ENCODE results near the gene PHLDB1. TPM values are rescaled to one million over a fixed set of nuclear protein-coding genes. Genes with fewer than 3 reads are reported as not detected.

PHLDB1 gene
- total RNA-seq, 1 experiment from 2014 or later = 48.7 TPM

GRCh38 chr11:118662401-118663271 lies 55.2 kb downstream of the PHLDB1 start:
- Histone ChIP-seq H3K4me1 (ENCODE audit: insufficient read depth, low read length, poor library complexity, severe bottlenecking) (no peaks in the 10 kb centered on the region), H3K4me3 (ENCODE audit: low read depth, low read length, poor library complexity, severe bottlenecking) (no peak overlapping the region), H3K9me3 (ENCODE audit: low read depth, low read length, poor library complexity, severe bottlenecking) (no peaks in the 10 kb centered on the region), H3K27me3 (replicated peaks; ENCODE audit: insufficient read depth, low read depth, low read length, poor library complexity) (no peaks in the 10 kb centered on the region), H3K27ac (ENCODE audit: low read depth, low read length, poor library complexity, severe bottlenecking) (no peak overlapping the region), H3K36me3 (ENCODE audit: insufficient read depth, low read length, poor library complexity, severe bottlenecking) (no peaks in the 10 kb centered on the region)
- POLR2A ChIA-PET (ENCODE audit: low non-redundant PET) = interaction anchor here (0.6 kb wide), 1 partner anchor 682 kb away, joined by 3 read pairs; no protein-coding TSS in a partner anchor
- TF ChIP-seq EZH2 (IDR thresholded peaks at IDR 0.05; ENCODE audit: borderline replicate concordance, low read depth, low read length, poor library complexity, severe bottlenecking) (no peak), CTCF (conservative IDR thresholded peaks at IDR 0.05; ENCODE audit: low read depth, low read length) (no peak)
- DNase-seq (ENCODE audit: low spot score) = no peak
- intact Hi-C loops (cut with micrococcal nuclease; ENCODE audit: unreplicated experiment) = no loop called here
- no TSS peak for BruUV-seq (replicated peaks)
- CTCF ChIA-PET = interaction anchor here (0.6 kb wide), 1 partner anchor 372 kb away, joined by 3 read pairs; no protein-coding TSS in a partner anchor

GRCh38 chr11:118663381-118663780 lies 56.0 kb downstream of the PHLDB1 start:
- no peaks in the 10 kb centered on the region for H3K27me3 ChIP-seq (replicated peaks; ENCODE audit: insufficient read depth, low read depth, low read length, poor library complexity)
- no peak for DNase-seq (ENCODE audit: low spot score)
- no peaks in the 10 kb centered on the region for H3K36me3 ChIP-seq (ENCODE audit: insufficient read depth, low read length, poor library complexity, severe bottlenecking)
- H3K9me3 ChIP-seq (ENCODE audit: low read depth, low read length, poor library complexity, severe bottlenecking) = no peaks in the 10 kb centered on the region
- ChIA-PET CTCF (interaction anchor here (0.6 kb wide), 1 partner anchor 9 kb away, joined by 9 read pairs; no protein-coding TSS in a partner anchor), POLR2A (ENCODE audit: low non-redundant PET) (no interaction called here)
- H3K27ac ChIP-seq (ENCODE audit: low read depth, low read length, poor library complexity, severe bottlenecking) = no peak overlapping the region
- no peak overlapping the region for H3K4me3 ChIP-seq (ENCODE audit: low read depth, low read length, poor library complexity, severe bottlenecking)
- H3K4me1 ChIP-seq (ENCODE audit: insufficient read depth, low read length, poor library complexity, severe bottlenecking) = no peaks in the 10 kb centered on the region
- TF ChIP-seq EZH2 (IDR thresholded peaks at IDR 0.05; ENCODE audit: borderline replicate concordance, low read depth, low read length, poor library complexity, severe bottlenecking) = no peak
- TF ChIP-seq CTCF (conservative IDR thresholded peaks at IDR 0.05; ENCODE audit: low read depth, low read length) = no peak
- no TSS peak for BruUV-seq (replicated peaks)
- intact Hi-C loops (cut with micrococcal nuclease; ENCODE audit: unreplicated experiment) = no loop called here

- intact Hi-C loops (cut with micrococcal nuclease; ENCODE audit: unreplicated experiment) = no loop called here
- no peak for DNase-seq (ENCODE audit: low spot score)
- H3K9me3 ChIP-seq (ENCODE audit: low read depth, low read length, poor library complexity, severe bottlenecking) = no peaks in the 10 kb centered on the region
- no TSS peak for BruUV-seq (replicated peaks)
- H3K27ac ChIP-seq (ENCODE audit: low read depth, low read length, poor library complexity, severe bottlenecking) = no peak overlapping the region
- H3K4me1 ChIP-seq (ENCODE audit: insufficient read depth, low read length, poor library complexity, severe bottlenecking) = no peaks in the 10 kb centered on the region
- TF ChIP-seq EZH2 (IDR thresholded peaks at IDR 0.05; ENCODE audit: borderline replicate concordance, low read depth, low read length, poor library complexity, severe bottlenecking) (no peak), CTCF (conservative IDR thresholded peaks at IDR 0.05; ENCODE audit: low read depth, low read length) (no peak)
- ChIA-PET POLR2A (ENCODE audit: low non-redundant PET) (no interaction called here), CTCF (interaction anchor here (0.6 kb wide), 1 partner anchor 9 kb away, joined by 9 read pairs; no protein-coding TSS in a partner anchor)
- H3K36me3 ChIP-seq (ENCODE audit: insufficient read depth, low read length, poor library complexity, severe bottlenecking) = no peaks in the 10 kb centered on the region
- no peak overlapping the region for H3K4me3 ChIP-seq (ENCODE audit: low read depth, low read length, poor library complexity, severe bottlenecking)
- no peaks in the 10 kb centered on the region for H3K27me3 ChIP-seq (replicated peaks; ENCODE audit: insufficient read depth, low read depth, low read length, poor library complexity)
These were observed 56.5 kb downstream of the PHLDB1 start for GRCh38 chr11:118663902-118664301.

Data from A673 (cell line).